Measurements from ENCODE around the gene PACRG.

DNA sequence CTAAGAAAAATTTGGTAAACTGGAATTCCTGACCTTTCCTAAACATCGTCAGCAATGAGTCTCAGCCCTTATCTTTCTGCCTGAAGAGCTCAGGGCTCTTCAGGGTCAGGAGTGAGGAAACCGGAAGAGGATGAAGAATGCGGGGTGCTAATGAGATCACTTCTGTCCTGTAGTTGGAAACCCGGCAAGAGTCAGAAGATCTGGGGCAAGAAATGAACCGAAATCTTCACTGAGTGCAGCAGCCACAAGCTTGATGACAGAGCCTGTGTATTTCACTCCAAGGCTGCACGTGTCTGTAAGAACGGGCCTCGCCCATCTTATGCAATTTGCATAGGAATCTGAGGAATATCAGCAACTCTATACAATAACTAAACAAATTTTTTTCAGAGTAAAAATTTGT, 626.3 kb downstream of the PACRG start:
- TF ChIP-seq ZFP30 (CRISPR knock-in tag; IDR thresholded peaks at IDR 0.05) = no peak
- TF ChIP-seq ZFP3 (CRISPR knock-in tag; IDR thresholded peaks at IDR 0.05) = no peak
- no peak for TF ChIP-seq ISL1 (CRISPR knock-in tag; IDR thresholded peaks at IDR 0.05)
- no peak for TF ChIP-seq TCF4 (CRISPR knock-in tag; IDR thresholded peaks at IDR 0.05; ENCODE audit: borderline replicate concordance)
- no peak for TF ChIP-seq ZNF8 (CRISPR knock-in tag; IDR thresholded peaks at IDR 0.05)
- TF ChIP-seq, protein P1, sequence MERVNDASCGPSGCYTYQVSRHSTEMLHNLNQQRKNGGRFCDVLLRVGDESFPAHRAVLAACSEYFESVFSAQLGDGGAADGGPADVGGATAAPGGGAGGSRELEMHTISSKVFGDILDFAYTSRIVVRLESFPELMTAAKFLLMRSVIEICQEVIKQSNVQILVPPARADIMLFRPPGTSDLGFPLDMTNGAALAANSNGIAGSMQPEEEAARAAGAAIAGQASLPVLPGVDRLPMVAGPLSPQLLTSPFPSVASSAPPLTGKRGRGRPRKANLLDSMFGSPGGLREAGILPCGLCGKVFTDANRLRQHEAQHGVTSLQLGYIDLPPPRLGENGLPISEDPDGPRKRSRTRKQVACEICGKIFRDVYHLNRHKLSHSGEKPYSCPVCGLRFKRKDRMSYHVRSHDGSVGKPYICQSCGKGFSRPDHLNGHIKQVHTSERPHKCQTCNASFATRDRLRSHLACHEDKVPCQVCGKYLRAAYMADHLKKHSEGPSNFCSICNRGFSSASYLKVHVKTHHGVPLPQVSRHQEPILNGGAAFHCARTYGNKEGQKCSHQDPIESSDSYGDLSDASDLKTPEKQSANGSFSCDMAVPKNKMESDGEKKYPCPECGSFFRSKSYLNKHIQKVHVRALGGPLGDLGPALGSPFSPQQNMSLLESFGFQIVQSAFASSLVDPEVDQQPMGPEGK (CRISPR knock-in tag; IDR thresholded peaks at IDR 0.05; ENCODE audit: borderline replicate concordance) = no peak
- no peak for TF ChIP-seq CSDC2 (CRISPR knock-in tag; IDR thresholded peaks at IDR 0.05)
- no peak for TF ChIP-seq RARB (CRISPR knock-in tag; IDR thresholded peaks at IDR 0.05)
- TF ChIP-seq, protein P2, sequence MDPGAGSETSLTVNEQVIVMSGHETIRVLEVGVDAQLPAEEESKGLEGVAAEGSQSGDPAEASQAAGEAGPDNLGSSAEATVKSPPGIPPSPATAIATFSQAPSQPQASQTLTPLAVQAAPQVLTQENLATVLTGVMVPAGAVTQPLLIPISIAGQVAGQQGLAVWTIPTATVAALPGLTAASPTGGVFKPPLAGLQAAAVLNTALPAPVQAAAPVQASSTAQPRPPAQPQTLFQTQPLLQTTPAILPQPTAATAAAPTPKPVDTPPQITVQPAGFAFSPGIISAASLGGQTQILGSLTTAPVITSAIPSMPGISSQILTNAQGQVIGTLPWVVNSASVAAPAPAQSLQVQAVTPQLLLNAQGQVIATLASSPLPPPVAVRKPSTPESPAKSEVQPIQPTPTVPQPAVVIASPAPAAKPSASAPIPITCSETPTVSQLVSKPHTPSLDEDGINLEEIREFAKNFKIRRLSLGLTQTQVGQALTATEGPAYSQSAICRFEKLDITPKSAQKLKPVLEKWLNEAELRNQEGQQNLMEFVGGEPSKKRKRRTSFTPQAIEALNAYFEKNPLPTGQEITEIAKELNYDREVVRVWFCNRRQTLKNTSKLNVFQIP (CRISPR knock-in tag; IDR thresholded peaks at IDR 0.05; ENCODE audit: borderline replicate concordance, low read depth) = no peak
- no peak for TF ChIP-seq GLIS3 (CRISPR knock-in tag; IDR thresholded peaks at IDR 0.05)
- no peak for TF ChIP-seq ZNF70 (CRISPR knock-in tag; IDR thresholded peaks at IDR 0.05)
- TF ChIP-seq, protein P3, sequence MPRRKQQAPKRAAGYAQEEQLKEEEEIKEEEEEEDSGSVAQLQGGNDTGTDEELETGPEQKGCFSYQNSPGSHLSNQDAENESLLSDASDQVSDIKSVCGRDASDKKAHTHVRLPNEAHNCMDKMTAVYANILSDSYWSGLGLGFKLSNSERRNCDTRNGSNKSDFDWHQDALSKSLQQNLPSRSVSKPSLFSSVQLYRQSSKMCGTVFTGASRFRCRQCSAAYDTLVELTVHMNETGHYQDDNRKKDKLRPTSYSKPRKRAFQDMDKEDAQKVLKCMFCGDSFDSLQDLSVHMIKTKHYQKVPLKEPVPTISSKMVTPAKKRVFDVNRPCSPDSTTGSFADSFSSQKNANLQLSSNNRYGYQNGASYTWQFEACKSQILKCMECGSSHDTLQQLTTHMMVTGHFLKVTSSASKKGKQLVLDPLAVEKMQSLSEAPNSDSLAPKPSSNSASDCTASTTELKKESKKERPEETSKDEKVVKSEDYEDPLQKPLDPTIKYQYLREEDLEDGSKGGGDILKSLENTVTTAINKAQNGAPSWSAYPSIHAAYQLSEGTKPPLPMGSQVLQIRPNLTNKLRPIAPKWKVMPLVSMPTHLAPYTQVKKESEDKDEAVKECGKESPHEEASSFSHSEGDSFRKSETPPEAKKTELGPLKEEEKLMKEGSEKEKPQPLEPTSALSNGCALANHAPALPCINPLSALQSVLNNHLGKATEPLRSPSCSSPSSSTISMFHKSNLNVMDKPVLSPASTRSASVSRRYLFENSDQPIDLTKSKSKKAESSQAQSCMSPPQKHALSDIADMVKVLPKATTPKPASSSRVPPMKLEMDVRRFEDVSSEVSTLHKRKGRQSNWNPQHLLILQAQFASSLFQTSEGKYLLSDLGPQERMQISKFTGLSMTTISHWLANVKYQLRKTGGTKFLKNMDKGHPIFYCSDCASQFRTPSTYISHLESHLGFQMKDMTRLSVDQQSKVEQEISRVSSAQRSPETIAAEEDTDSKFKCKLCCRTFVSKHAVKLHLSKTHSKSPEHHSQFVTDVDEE (CRISPR knock-in tag; IDR thresholded peaks at IDR 0.05) = no peak
- no peak for TF ChIP-seq OSR1 (CRISPR knock-in tag; IDR thresholded peaks at IDR 0.05)
